IPS-NIHi7 (cell line): ENCODE measurements around the gene PPHLN1.

Experiments used
- DNase-seq: peaks from one replicate; pipeline ENCODE4 v3.0.0; 2012; ENCODE audit warnings: mixed read lengths; ENCODE audit errors: extremely low spot score

The PPHLN1 gene

GRCh38 chr12:42325653-42326474 lies at the start of gene PPHLN1, which contains the start of gene ZCRB1:
TSS of gene PPHLN1 (plus strand) at chr12:42326167. CDS start at chr12:42335903, 9,736 bp downstream.
TSS of gene ZCRB1 (minus strand) at chr12:42326094. CDS start at chr12:42324102, 1,992 bp downstream.
- peak; percentile 93 for DNase-seq

DNA sequence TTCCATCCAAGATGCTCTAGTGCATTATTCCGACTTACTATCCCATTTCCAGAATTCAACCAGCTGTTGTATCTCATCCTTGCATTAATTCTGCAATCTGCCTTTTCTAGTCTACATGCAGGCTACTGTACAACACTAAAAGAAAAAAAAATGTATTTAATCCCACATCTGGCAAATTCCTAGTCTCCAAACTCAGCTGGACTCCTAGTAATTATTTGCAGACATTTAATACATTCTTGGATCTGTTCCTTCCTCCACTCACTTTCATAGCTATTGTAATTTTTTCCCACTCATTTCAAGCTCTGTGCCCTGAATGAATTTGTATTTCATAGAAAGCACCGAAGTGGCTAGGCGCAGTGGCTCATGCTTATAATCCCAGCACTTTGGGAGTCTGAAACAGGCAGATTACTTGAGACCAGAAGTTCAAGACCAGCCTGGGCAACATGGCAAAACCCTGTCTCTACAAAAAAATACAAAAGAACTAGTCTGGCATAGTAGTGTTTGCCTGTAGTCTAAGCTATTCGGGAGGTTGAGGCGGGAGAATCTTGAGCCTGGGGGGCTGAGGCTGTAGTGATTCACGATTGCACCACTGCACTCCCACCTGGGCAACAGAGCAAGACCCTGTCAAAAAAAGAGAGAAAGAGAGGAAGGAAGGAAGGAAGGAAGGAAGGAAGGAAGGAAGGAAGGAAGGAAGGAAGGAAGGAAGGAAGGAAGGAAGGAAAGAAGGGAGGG lies 48.4 kb upstream of the PPHLN1 start:
- no peak for DNase-seq

DNA sequence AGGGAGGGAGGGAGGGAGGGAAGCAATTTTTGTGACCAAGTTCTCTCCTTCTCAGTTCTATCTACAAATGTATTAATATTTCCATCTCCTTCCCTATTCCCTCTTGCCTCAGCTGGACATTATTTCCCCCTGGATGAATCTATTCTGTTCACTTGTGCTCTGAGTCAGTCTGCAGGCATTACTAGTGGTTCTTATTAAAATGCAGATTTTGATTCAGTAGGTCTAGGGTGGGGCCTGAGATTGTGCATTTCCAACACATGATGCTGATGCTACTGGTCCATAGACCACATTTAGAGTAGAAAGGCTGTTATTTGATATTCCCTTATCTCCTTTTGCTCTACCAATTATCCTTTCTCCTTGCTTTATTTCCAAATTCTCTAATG lies 47.8 kb upstream of the PPHLN1 start:
- no peak for DNase-seq

DNA sequence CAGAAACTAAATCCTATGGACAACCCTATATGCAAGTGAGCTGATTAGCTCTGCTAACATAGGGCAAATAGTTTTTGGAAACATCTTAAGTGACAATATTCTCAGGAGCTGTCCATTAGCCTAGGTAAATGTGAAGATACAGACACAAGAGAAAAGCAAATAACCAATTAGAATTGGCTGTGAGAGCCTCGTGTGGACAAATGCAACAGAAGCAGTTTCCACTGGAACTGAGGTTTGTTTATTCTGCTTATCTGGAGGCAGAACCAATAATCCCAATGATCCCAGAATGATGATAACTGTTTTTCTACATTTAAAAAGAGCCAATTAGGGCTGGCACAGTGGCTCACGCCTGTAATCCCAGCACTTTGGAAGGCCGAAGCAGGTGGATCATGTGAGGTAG lies 44.7 kb upstream of the PPHLN1 start:
- no peak for DNase-seq

DNA sequence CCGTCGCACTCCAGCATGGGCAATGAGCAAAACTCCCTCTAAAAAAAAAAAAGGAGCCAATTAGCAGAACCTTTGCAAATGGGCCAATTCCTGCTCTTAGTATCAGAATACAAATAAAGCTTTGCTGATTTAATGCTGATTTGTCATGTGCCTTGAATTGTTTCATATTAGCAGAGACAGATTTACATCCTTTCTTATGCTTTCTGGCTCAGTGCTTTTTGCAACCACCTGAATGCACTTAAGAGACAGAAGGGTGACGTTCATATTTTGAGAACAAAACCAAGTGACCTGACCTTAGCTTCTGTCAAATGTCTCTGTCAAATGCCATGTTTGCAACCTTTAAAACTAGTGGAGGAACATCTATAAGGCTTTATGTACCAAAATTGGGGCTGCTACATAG lies 44.1 kb upstream of the PPHLN1 start:
- no peak for DNase-seq

GRCh38 chr12:42282294-42282693 lies 43.7 kb upstream of the PPHLN1 start:
- DNase-seq = no peak

DNA sequence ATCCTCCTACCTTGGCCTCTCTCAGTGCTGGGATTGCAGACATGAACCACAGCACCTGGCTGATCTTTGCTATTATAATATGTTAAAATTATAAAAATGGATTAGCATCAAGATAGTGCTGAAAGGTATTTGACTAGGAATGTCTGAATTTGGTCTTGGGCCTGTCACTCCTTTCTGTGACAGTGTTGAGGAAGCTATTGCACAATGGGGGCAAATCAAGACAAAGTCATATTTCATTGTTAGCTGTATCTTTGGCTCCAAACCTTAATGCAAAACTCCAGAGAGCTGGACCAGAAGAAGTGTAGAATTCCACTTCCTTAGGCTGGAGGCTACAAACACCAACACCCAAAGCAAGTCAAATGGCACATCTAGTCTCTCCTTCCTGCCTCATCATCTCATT lies 42.2 kb upstream of the PPHLN1 start:
- DNase-seq = no peak

DNA sequence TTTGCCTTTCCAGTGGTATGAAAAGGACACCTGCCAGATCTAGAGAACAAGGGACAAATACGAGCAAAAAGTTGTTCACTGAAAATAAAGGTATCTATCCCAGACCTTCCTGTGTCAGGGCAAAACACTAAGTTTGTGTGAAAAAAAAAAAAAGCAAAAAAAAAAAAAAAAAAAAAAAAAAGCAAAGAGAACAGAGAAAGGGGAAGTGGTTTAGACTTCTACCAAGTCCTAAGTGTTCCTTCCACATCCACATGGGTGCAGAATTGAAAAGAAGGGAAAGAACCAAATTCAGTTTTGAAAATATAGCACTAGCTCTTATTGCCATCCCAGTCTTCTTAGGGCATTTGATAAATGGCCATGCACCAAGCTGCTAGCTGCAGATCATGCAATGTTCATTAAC lies 41.8 kb upstream of the PPHLN1 start:
- DNase-seq = no peak

GRCh38 chr12:42284876-42285275 lies 41.1 kb upstream of the PPHLN1 start:
- DNase-seq = no peak

GRCh38 chr12:42285431-42285830 lies 40.5 kb upstream of the PPHLN1 start:
- DNase-seq = no peak

- DNase-seq = no peak
These were observed 39.2 kb upstream of the PPHLN1 start for GRCh38 chr12:42286741-42287140.

DNA sequence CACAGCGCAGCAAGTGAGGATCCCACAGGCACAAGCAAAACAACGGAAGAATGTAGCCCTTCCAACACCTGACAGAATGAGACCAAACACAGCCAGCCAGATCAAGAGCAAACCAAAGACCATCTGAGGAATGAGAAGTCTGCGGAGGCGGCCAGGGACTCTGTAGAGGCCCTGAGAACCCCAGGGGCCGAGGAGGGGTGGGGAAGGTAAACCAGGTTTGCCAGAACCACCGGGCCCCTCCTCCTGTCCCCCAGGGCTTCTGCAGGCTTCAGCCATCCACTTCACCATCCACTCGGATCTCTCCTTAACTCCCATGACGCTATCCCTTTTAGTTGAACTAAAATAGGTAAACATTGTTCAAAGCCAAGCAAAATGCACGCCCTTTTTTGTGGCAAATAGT lies 37.4 kb upstream of the PPHLN1 start:
- no peak for DNase-seq

DNA sequence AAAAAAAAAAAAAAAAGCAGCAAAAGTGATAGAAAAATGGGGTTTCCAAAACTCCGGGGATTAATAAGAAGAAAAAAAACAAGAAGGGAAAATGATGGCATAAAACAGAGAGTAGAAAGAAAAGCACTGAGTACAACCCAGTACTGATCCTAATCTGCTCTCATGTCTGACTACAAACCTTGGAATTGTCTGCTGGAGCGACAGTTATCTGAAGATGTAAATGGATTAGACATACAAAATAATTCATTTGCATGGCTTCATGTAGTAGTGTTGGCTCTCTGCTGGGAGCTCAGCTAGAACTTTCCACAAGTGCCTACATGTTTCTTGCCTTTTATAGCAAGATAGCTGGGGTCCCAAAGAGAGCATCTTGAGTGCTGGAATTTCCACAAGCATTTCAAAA lies 34.3 kb upstream of the PPHLN1 start:
- no peak for DNase-seq

DNA sequence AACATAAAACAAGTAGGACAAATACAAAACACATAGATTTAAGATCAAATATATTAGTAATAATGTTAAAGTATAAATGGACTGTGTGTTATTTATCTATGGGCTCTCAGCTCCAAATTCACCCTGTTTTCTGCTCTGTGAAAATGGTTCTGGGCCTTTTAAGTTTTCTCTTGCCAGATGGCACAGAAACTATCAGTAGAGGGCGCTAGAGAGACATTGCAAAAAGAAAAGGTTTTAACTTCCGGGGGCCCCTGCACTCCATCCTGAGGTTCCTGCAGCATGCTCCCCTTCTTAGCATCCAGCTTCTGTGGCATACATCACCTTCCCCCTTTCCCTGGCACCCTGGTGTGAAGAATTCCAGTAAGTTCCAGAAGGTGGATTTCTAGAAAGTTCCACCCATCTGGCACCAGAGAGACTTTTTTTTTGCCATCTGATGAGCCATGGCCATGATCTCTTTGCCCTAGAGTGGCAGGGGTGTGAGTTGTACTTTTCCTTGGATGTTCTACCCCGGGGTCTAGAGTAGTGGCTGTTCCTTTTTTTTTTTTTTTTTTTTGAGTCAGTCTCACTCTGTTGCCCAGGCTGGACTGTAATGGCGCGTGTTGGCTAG lies 29.4 kb upstream of the PPHLN1 start:
- peak; percentile 24 for DNase-seq

- DNase-seq = no peak
These were observed 27.1 kb upstream of the PPHLN1 start for GRCh38 chr12:42298887-42299286.

- DNase-seq = no peak
These were observed 26.3 kb upstream of the PPHLN1 start for GRCh38 chr12:42299392-42300308.

GRCh38 chr12:42306297-42306696 lies 19.7 kb upstream of the PPHLN1 start:
- no peak for DNase-seq

- DNase-seq = no peak
These were observed 17.6 kb upstream of the PPHLN1 start for GRCh38 chr12:42308390-42308789.

DNA sequence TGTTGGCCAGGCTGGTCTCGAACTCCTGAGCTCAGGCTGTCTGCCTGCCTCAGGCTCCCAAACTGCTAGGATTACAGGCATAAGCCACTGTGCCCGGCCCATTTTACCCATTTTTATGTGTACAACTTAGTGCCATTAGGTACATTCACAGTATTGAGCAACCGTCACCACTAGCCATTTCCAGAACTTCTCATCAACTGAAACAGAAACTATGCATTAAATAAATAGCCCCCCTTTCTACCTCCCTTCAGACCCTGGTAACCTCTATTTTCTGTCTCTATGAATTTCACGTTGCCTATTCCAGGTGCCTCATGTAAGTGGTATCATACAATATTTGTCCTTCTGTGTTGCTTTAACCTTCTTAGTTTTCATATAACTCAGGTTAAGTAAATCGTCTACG lies 16.0 kb upstream of the PPHLN1 start:
- DNase-seq = no peak

GRCh38 chr12:42315108-42315507 lies 10.9 kb upstream of the PPHLN1 start:
- DNase-seq = no peak

DNA sequence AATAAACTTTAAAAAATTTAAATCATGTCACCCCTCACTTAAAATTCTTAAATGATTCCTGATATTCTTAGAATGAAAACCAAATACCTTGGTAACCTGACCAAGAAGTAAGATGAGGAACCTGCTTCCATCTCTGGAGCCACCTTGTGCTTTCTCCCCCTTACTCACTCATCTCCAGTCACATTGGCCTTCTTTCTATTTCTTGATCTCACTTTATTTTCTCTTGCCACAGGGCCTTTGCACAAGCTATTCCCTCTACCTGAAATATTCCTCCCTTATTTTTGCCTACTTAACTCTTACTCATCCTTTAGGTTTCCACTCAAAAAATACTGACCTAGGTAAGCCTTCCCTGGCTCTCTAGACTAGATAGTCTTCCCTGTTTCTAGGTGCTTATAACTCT lies 5.2 kb upstream of the PPHLN1 start:
- DNase-seq = no peak

GRCh38 chr12:42322567-42322966 lies 3.4 kb upstream of the PPHLN1 start:
- no peak for DNase-seq
